Activated CD4-positive, alpha-beta T cell treated with anti-CD3 and anti-CD28 coated beads for 36 hours (primary cell): ENCODE results near the gene SFTPA2. TPM values are rescaled to one million over a fixed set of nuclear protein-coding genes. Genes with fewer than 3 reads are reported as not detected.
"Not testable (repeated sequence)": the region's sequence is repeated elsewhere in the genome, so short reads cannot be mapped to it uniquely, and the experiment has no call there.

Experiments used
- ATAC-seq: fragments of 200-7000 bp; cut with Tn5 transposase; one replicate; pipeline ENCODE4 v1.10.0; 2021; ENCODE audit warnings: mild to moderate bottlenecking, moderate library complexity
- CTCF ChIA-PET: fragments of 350-600 bp; sonication (Branson Sonifier 250); formaldehyde crosslinking; loops from one replicate; lab custom pipeline; 2021; ENCODE audit warnings: antibody characterized with exemption; lab: Charles Lee
- POLR2A ChIA-PET: fragments of 350-600 bp; sonication (Branson Sonifier 250); formaldehyde crosslinking; loops from one replicate; lab custom pipeline; 2021; ENCODE audit warnings: antibody characterized with exemption, inconsistent platforms; lab: Charles Lee
- DNase-seq: peaks from one replicate; pipeline ENCODE4 v3.0.0-alpha.2; 2020
- H3K27ac Mint-ChIP-seq: one replicate; pipeline ENCODE4 v1.8.0; 2021; ENCODE audit warnings: mixed read lengths
- H3K27me3 Mint-ChIP-seq: one replicate; pipeline ENCODE4 v1.8.0; 2021; ENCODE audit warnings: mixed read lengths
- H3K36me3 Mint-ChIP-seq: one replicate; pipeline ENCODE4 v1.8.0; 2021; ENCODE audit warnings: low read depth, mixed read lengths
- H3K4me1 Mint-ChIP-seq: one replicate; pipeline ENCODE4 v1.8.0; 2021; ENCODE audit warnings: mixed read lengths
- H3K4me3 Mint-ChIP-seq: one replicate; pipeline ENCODE4 v1.8.0; 2021; ENCODE audit warnings: mild to moderate bottlenecking, moderate library complexity, mixed read lengths
- H3K9me3 Mint-ChIP-seq: one replicate; pipeline ENCODE4 v1.8.0; 2021; ENCODE audit warnings: low read depth, mixed read lengths
- intact Hi-C, 2 experiments: fragments of 100-400 bp; cut with DNase I in 1 of 2; cut with micrococcal nuclease in 1 of 2; formaldehyde crosslinking; loops; one replicate each; pipeline versions ENCODE4 v1.14.2 to v1.15.1; 2022 to 2024; cut with DNase I, micrococcal nuclease
- total RNA-seq, 2 experiments: library from RNA; stranded (reverse); gene quantifications; one replicate each; pipeline ENCODE4 v1.2.3, GENCODE V29; 2021

Gene SFTPA2
- total RNA-seq, 2 experiments from 2014 or later: not detected

DNA sequence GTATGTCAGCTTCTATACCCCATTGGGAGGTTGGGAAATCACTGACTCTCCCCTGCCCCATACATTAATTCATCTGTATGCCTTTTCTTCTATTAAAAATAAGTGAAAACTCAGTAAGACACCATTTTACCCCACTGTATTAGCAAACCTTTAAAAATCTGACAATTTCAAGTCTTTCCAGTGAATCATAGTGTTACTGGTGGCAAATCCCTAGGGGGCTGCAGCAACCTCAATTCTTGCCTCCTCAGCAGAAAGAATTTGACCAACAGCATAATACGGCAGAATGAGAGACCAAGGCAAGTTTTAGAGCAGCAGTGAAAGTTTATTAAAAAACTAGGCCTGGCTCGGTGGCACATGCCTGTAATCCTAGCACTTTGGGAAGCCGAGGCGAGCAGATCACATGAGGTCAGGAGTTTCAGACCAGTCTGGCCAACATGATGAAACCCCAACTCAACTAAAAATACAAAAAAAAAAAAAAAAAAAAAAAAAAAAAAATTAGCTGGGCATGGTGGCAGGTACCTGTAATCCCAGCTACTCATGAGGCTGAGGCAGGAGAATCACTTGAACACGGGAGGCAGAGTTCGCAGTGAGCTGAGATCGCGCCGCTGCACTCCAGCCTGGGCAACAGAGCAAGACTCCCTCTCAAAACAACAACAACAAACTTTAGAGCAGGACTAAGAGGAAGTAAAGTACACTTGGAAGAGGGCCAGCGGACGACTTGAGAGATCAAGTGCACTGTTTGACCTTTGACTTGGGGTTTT is 26.9 kb downstream of the SFTPA2 start:
- H3K27ac Mint-ChIP-seq, POLR2A ChIA-PET, DNase-seq, intact Hi-C loops, H3K4me3 Mint-ChIP-seq, H3K27me3 Mint-ChIP-seq, H3K4me1 Mint-ChIP-seq, ATAC-seq, CTCF ChIA-PET, H3K9me3 Mint-ChIP-seq, H3K36me3 Mint-ChIP-seq: not testable (repeated sequence)

- CTCF ChIA-PET, H3K4me1 Mint-ChIP-seq, H3K27ac Mint-ChIP-seq, H3K9me3 Mint-ChIP-seq, POLR2A ChIA-PET, DNase-seq, H3K4me3 Mint-ChIP-seq, H3K36me3 Mint-ChIP-seq, ATAC-seq, H3K27me3 Mint-ChIP-seq: not testable (repeated sequence)
- intact Hi-C loops: loop anchor here (5.0 to 10.0 kb wide), 2 partner anchors 704 to 707 kb away; no protein-coding TSS in a partner anchor
These were observed 31.9 kb downstream of the SFTPA2 start for GRCh38 chr10:79528261-79528660.

DNA sequence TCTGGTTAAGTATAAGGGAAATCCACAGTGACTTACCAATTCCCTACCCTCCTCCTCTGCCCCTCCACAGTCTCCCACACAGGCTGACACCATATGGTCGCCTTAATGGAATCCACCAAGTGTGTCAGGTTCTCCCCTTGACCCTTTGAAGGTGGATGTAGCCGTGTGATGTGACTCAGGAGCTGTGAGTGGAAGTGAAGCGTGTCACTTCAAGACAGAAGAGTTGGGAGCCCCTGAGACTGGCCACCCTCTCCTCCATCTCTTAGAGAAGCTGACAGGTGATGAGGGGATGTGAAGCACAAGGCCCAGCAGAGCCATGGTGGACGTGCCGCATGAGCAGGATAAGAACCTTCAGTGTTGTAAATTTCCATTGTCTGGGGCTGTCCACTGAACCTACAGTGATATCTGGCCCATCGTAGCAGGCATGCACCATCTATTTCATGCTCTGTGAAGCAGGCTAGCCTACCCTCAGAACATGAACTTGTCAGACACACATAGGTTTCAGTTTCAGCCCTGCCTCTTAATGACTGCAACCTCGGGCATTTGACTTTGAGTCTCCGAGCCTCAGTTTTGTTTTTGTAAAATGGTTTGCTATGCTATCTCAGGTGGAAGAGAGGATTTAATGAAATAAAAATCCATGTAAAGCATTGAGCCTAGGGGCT is 35.0 kb downstream of the SFTPA2 start:
- H3K36me3 Mint-ChIP-seq, H3K9me3 Mint-ChIP-seq, DNase-seq, H3K27ac Mint-ChIP-seq, H3K4me3 Mint-ChIP-seq, POLR2A ChIA-PET, H3K4me1 Mint-ChIP-seq, ATAC-seq, CTCF ChIA-PET, H3K27me3 Mint-ChIP-seq: not testable (repeated sequence)
- intact Hi-C loops: loop anchor here (5.0 to 10.0 kb wide), 2 partner anchors 707 to 710 kb away; no protein-coding TSS in a partner anchor

DNA sequence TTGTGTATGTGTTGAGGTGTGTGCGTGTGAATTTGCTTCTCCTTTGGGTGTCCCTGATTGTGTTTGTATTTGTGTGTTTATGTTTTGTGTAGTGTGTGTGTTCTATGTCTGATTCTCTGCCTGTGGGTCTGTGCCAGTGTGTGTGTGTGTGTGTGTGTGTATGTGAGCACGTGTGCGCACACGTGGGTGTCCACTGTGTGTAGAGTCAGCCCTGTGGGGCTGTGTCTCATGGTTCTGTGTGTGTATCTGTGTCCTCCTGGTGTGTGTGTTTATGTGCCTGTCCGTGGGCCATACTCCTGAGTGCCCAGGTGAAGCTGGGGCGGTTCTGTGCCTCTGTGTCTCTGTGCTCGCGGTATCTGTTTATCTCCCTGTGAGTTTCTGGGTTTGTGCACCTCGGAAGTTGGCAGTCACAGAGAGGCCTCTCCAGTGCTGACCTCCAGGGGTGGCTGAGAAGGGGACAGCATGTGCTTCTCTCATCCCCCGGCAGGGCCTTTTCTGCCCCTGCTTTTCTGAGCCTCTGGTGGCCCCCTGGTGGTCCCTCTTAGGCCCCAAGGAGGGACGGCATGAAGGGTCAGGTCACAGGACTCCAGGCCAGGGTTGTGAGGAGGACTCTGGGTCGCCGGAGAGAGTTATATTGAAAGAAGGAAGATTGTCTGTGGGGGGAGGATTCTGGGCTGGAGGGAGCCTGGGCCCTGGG is 36.9 kb downstream of the SFTPA2 start:
- intact Hi-C loops: loop anchor here in 1 of 2 experiments (10.0 kb wide), 1 partner anchor 711 kb away; no protein-coding TSS in a partner anchor
- H3K9me3 Mint-ChIP-seq, H3K27me3 Mint-ChIP-seq, ATAC-seq, DNase-seq, POLR2A ChIA-PET, H3K27ac Mint-ChIP-seq, H3K4me1 Mint-ChIP-seq, H3K4me3 Mint-ChIP-seq, H3K36me3 Mint-ChIP-seq, CTCF ChIA-PET: not testable (repeated sequence)

GRCh38 chr10:79522464-79522863 is 37.7 kb downstream of the SFTPA2 start:
- POLR2A ChIA-PET, H3K4me3 Mint-ChIP-seq, ATAC-seq, H3K36me3 Mint-ChIP-seq, H3K4me1 Mint-ChIP-seq, H3K9me3 Mint-ChIP-seq, DNase-seq, H3K27ac Mint-ChIP-seq, H3K27me3 Mint-ChIP-seq, CTCF ChIA-PET: not testable (repeated sequence)
- intact Hi-C loops: loop anchor here in 1 of 2 experiments (10.0 kb wide), 1 partner anchor 712 kb away; no protein-coding TSS in a partner anchor

GRCh38 chr10:79521751-79522150 is 38.5 kb downstream of the SFTPA2 start:
- intact Hi-C loops: loop anchor here in 1 of 2 experiments (10.0 kb wide), 1 partner anchor 713 kb away; no protein-coding TSS in a partner anchor
- DNase-seq, H3K4me3 Mint-ChIP-seq, H3K27me3 Mint-ChIP-seq, H3K4me1 Mint-ChIP-seq, POLR2A ChIA-PET, H3K9me3 Mint-ChIP-seq, H3K27ac Mint-ChIP-seq, ATAC-seq, CTCF ChIA-PET, H3K36me3 Mint-ChIP-seq: not testable (repeated sequence)

DNA sequence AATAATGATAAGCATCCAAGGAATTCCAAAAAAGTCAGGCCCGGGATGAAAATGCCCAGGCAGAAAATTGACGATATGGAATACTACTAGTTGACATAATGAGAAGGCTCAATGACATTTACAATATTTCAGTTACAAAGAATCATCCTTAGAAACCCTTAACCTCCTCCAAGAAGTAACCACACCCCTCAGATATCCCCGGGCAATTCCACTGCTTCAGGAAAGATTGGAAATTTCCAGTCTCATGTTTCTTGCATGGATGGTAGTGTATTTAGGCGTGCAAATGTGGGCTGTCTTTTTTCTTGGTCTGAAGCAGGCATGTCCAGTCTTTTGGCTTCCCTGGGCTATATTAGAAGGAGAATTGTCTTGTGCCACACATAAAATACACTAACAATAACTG is 42.6 kb downstream of the SFTPA2 start:
- H3K4me3 Mint-ChIP-seq, ATAC-seq, H3K27ac Mint-ChIP-seq, POLR2A ChIA-PET, H3K4me1 Mint-ChIP-seq, intact Hi-C loops, H3K36me3 Mint-ChIP-seq, H3K27me3 Mint-ChIP-seq, CTCF ChIA-PET, DNase-seq, H3K9me3 Mint-ChIP-seq: not testable (repeated sequence)

- POLR2A ChIA-PET, ATAC-seq, H3K4me1 Mint-ChIP-seq, H3K4me3 Mint-ChIP-seq, H3K9me3 Mint-ChIP-seq, H3K27me3 Mint-ChIP-seq, DNase-seq, H3K27ac Mint-ChIP-seq, H3K36me3 Mint-ChIP-seq, intact Hi-C loops, CTCF ChIA-PET: not testable (repeated sequence)
These were observed 43.5 kb downstream of the SFTPA2 start for GRCh38 chr10:79516532-79517205.

- H3K4me3 Mint-ChIP-seq, H3K36me3 Mint-ChIP-seq, H3K27ac Mint-ChIP-seq, H3K9me3 Mint-ChIP-seq, POLR2A ChIA-PET, DNase-seq, H3K27me3 Mint-ChIP-seq, intact Hi-C loops, ATAC-seq, CTCF ChIA-PET, H3K4me1 Mint-ChIP-seq: not testable (repeated sequence)
These were observed 48.2 kb downstream of the SFTPA2 start, which contains the start of gene EIF5AL1 for GRCh38 chr10:79511891-79512583. EIF5AL1 (plus strand) TSS chr10:79512533; CDS start chr10:79512650, 117 bp downstream.

- H3K27ac Mint-ChIP-seq, CTCF ChIA-PET, POLR2A ChIA-PET, intact Hi-C loops, H3K27me3 Mint-ChIP-seq, DNase-seq, H3K4me1 Mint-ChIP-seq, H3K36me3 Mint-ChIP-seq, ATAC-seq, H3K4me3 Mint-ChIP-seq, H3K9me3 Mint-ChIP-seq: not testable (repeated sequence)
These were observed 50.2 kb downstream of the SFTPA2 start for GRCh38 chr10:79509934-79510508.
